H9 (cell line): ENCODE measurements around the gene SFXN2. TPM values are rescaled to one million over a fixed set of nuclear protein-coding genes. Genes with fewer than 3 reads are reported as not detected.

Experiments used
- DNase-seq: peaks from one replicate; pipeline ENCODE4 v3.0.0-alpha.2; 2017
- H2AFZ ChIP-seq: one replicate; pipeline ENCODE4 v1.6.1; 2013; ENCODE audit warnings: mild to moderate bottlenecking, low read length, control low read depth, moderate library complexity
- H2AK5ac ChIP-seq: 2 replicates; pipeline ENCODE4 v1.6.1; 2013; ENCODE audit warnings: low read length, control low read depth, mixed read lengths; ENCODE audit not compliant: insufficient read length
- H2BK120ac ChIP-seq: one replicate; pipeline ENCODE4 v1.6.1; 2013; ENCODE audit warnings: low read depth, mild to moderate bottlenecking, low read length, control low read depth, inconsistent platforms; ENCODE audit not compliant: poor library complexity, severe bottlenecking
- H2BK12ac ChIP-seq: 2 replicates; pipeline ENCODE4 v1.6.1; 2013; ENCODE audit warnings: low read length, control low read depth, mixed read lengths, low read depth; ENCODE audit not compliant: insufficient read length
- H2BK15ac ChIP-seq: 2 replicates; pipeline ENCODE4 v1.6.1; 2013; ENCODE audit warnings: low read depth, low read length, control low read depth
- H2BK20ac ChIP-seq: one replicate; pipeline ENCODE4 v1.6.1; 2013; ENCODE audit warnings: low read depth, mild to moderate bottlenecking, low read length, control low read depth, inconsistent platforms; ENCODE audit not compliant: poor library complexity, severe bottlenecking
- H2BK5ac ChIP-seq: 2 replicates; pipeline ENCODE4 v1.6.1; 2013; ENCODE audit warnings: low read length, control low read depth, mixed read lengths; ENCODE audit not compliant: insufficient read length
- H3K14ac ChIP-seq: 2 replicates; pipeline ENCODE4 v1.6.1; 2013; ENCODE audit warnings: low read length, control low read depth; ENCODE audit not compliant: insufficient read depth
- H3K18ac ChIP-seq: 2 replicates; pipeline ENCODE4 v1.6.1; 2013; ENCODE audit warnings: low read depth, mild to moderate bottlenecking, mixed read lengths, low read length, control low read depth; ENCODE audit not compliant: insufficient read length
- H3K23ac ChIP-seq: 2 replicates; pipeline ENCODE4 v1.6.1; 2013; ENCODE audit warnings: low read length, control low read depth, mixed read lengths, low read depth; ENCODE audit not compliant: insufficient read length
- H3K23me2 ChIP-seq: 2 replicates; pipeline ENCODE4 v1.6.1; 2013; ENCODE audit warnings: low read depth, mild to moderate bottlenecking, mixed read lengths, low read length, control low read depth; ENCODE audit not compliant: insufficient read length, poor library complexity, severe bottlenecking
- H3K27ac ChIP-seq: 2 replicates; pipeline ENCODE4 v1.5.1; 2013; ENCODE audit warnings: low read length, control low read depth, mixed read lengths, low read depth; ENCODE audit not compliant: insufficient read length
- H3K27me3 ChIP-seq: 2 replicates; pipeline ENCODE4 v1.6.1; 2013; ENCODE audit warnings: low read length, control low read depth, inconsistent platforms; ENCODE audit not compliant: insufficient read depth
- H3K4ac ChIP-seq: 2 replicates; pipeline ENCODE4 v1.6.1; 2013; ENCODE audit warnings: low read depth, mild to moderate bottlenecking, control low read depth, inconsistent platforms, low read length, moderate library complexity
- H3K4me1 ChIP-seq: 2 replicates; pipeline ENCODE4 v1.6.1; 2013; ENCODE audit warnings: low read length, control low read depth, inconsistent platforms; ENCODE audit not compliant: insufficient read depth
- H3K4me2 ChIP-seq: 2 replicates; pipeline ENCODE4 v1.6.1; 2013; ENCODE audit warnings: low read length, control low read depth, mixed read lengths; ENCODE audit not compliant: insufficient read length, insufficient read depth
- H3K56ac ChIP-seq: 2 replicates; pipeline ENCODE4 v1.6.1; 2013; ENCODE audit warnings: low read depth, mild to moderate bottlenecking, mixed read lengths, low read length, control low read depth; ENCODE audit not compliant: insufficient read length
- H3K79me1 ChIP-seq: 2 replicates; pipeline ENCODE4 v1.6.1; 2013; ENCODE audit warnings: low read depth, mild to moderate bottlenecking, moderate library complexity, low read length, control low read depth, inconsistent platforms; ENCODE audit not compliant: insufficient read depth, poor library complexity, severe bottlenecking
- H3K79me2 ChIP-seq: 2 replicates; pipeline ENCODE4 v1.6.1; 2013; ENCODE audit warnings: low read length, control low read depth, inconsistent platforms; ENCODE audit not compliant: insufficient read depth
- H3K9ac ChIP-seq: 2 replicates; pipeline ENCODE4 v1.6.1; 2013; ENCODE audit warnings: low read length, control low read depth, mixed read lengths; ENCODE audit not compliant: insufficient read length; ENCODE audit errors: extremely low read depth
- H3K9me3 ChIP-seq: one replicate; pipeline ENCODE4 v1.6.1; 2013; ENCODE audit warnings: low read depth, low read length, inconsistent platforms; ENCODE audit not compliant: control insufficient read depth
- H3T11ph ChIP-seq: one replicate; pipeline ENCODE4 v1.6.1; 2013; ENCODE audit warnings: mild to moderate bottlenecking, low read length, control low read depth, inconsistent platforms
- H4K20me1 ChIP-seq: one replicate; pipeline ENCODE4 v1.6.1; 2013; ENCODE audit not compliant: control insufficient read depth, insufficient read length, insufficient read depth
- H4K5ac ChIP-seq: 2 replicates; pipeline ENCODE4 v1.6.1; 2013; ENCODE audit warnings: low read depth, mild to moderate bottlenecking, mixed read lengths, low read length, control low read depth; ENCODE audit not compliant: insufficient read length
- H4K8ac ChIP-seq: replicated peaks from 2 replicates; pipeline ENCODE4 v1.6.1; 2013; ENCODE audit warnings: low read length, control low read depth, mixed read lengths, low read depth; ENCODE audit not compliant: insufficient read length
- H4K91ac ChIP-seq: 2 replicates; pipeline ENCODE4 v1.6.1; 2013; ENCODE audit warnings: low read depth, mild to moderate bottlenecking, moderate library complexity, mixed read lengths, low read length, control low read depth; ENCODE audit not compliant: insufficient read length
- H3K27ac Mint-ChIP-seq, 3 experiments: 2 replicates in 2 of 3; 3 replicates in 1 of 3; pipeline ENCODE4 v1.8.0; 2020 to 2021; ENCODE audit warnings: mixed read lengths in 3 of 3, mild to moderate bottlenecking in 1 of 3, moderate library complexity in 1 of 3
- H3K27me3 Mint-ChIP-seq: 2 replicates; pipeline ENCODE4 v1.8.0; 2021; ENCODE audit warnings: low read depth, mild to moderate bottlenecking, moderate library complexity, mixed read lengths
- H3K36me3 Mint-ChIP-seq, 3 experiments: 2 replicates in 2 of 3; 3 replicates in 1 of 3; pipeline ENCODE4 v1.8.0; 2020 to 2021; ENCODE audit warnings: low read depth in 3 of 3, mixed read lengths in 3 of 3; ENCODE audit not compliant: insufficient read depth in 1 of 3
- H3K4me1 Mint-ChIP-seq, 2 experiments: 2 replicates each; pipeline ENCODE4 v1.8.0; 2020; ENCODE audit warnings: mixed read lengths in 2 of 2
- H3K4me3 Mint-ChIP-seq, 2 experiments: 2 replicates in 1 of 2; 3 replicates in 1 of 2; pipeline ENCODE4 v1.8.0; 2020 to 2021; ENCODE audit warnings: mild to moderate bottlenecking in 2 of 2, mixed read lengths in 2 of 2, moderate library complexity in 1 of 2
- H3K9me3 Mint-ChIP-seq, 2 experiments: 2 replicates in 1 of 2; 3 replicates in 1 of 2; pipeline ENCODE4 v1.8.0; 2020; ENCODE audit warnings: mild to moderate bottlenecking in 2 of 2, mixed read lengths in 2 of 2, moderate library complexity in 1 of 2
- WGBS: extraction: QIAGEN DNeasy Blood & Tissue Kit; methylation state at CpG from one replicate; pipeline ENCODE4 v1.1.7; 2013; ENCODE audit warnings: missing lambda C conversion rate, low lambda C conversion rate, mixed read lengths; ENCODE audit not compliant: insufficient read length; ENCODE audit errors: extremely low coverage; 5-methylcytosine and 5-hydroxymethylcytosine counted together
- total RNA-seq: library from RNA; stranded (reverse); gene quantifications from 2 replicates; pipeline ENCODE4 v1.2.1, GENCODE V29; 2021
- TF ChIP-seq, protein P1 (sequence below): fragments of 200-600 bp; sonication (generic); conservative IDR thresholded peaks from 3 replicates; pipeline ENCODE4 v1.8.0; 2021; ENCODE audit warnings: antibody characterized with exemption, mild to moderate bottlenecking

Gene SFXN2
- total RNA-seq, 1 experiment from 2014 or later = 34.7 TPM

GRCh38 chr10:102777711-102778453 lies 63.4 kb downstream of the SFXN2 start:
- Histone ChIP-seq H2AFZ (no peak overlapping the region), H2AK5ac (no peak overlapping the region), H3K4ac (no peak overlapping the region), H3K4me2 (no peak overlapping the region), H3K79me2 (no peaks in the 10 kb centered on the region), H3K9me3 (no peaks in the 10 kb centered on the region), H3K27me3 (no peaks in the 10 kb centered on the region), H4K20me1 (no peaks in the 10 kb centered on the region), H3K4me1 (peaks cover 31% of the 10 kb centered on the region; the same call in 1 of the 2 replicates), H3K18ac (no peak overlapping the region), H2BK5ac (no peak overlapping the region), H3K23me2 (no peaks in the 10 kb centered on the region), H3K56ac (no peak overlapping the region), H4K8ac (no peak overlapping the region), H3K27ac (no peak overlapping the region), H4K5ac (no peak overlapping the region), H3T11ph (no peak overlapping the region), H3K23ac (no peak overlapping the region), H2BK20ac (no peak overlapping the region), H4K91ac (no peak overlapping the region), H2BK120ac (no peak overlapping the region), H3K9ac (no peak overlapping the region), H2BK12ac (no peak overlapping the region), H2BK15ac (no peak overlapping the region), H3K14ac (no peak overlapping the region; the same call in 1 of the 2 replicates), H3K79me1 (no peaks in the 10 kb centered on the region)
- Mint-ChIP-seq H3K4me3 (peak overlapping the region in 1 of 2 experiments; percentile 36; a peak in 1 of 5 replicates), H3K27me3 (no peaks in the 10 kb centered on the region; the same call in 1 of the 2 replicates), H3K9me3 (no peaks in the 10 kb centered on the region), H3K36me3 (no peaks in the 10 kb centered on the region), H3K4me1 (peaks cover 57 to 64% of the 10 kb centered on the region in 2 experiments), H3K27ac (peak overlapping the region in 2 of 3 experiments; percentile 30 to 46; a peak in 2 of 7 replicates)
- no CpG with 5 or more reads among the region's 17 CpGs for WGBS
- TF ChIP-seq, protein P1, sequence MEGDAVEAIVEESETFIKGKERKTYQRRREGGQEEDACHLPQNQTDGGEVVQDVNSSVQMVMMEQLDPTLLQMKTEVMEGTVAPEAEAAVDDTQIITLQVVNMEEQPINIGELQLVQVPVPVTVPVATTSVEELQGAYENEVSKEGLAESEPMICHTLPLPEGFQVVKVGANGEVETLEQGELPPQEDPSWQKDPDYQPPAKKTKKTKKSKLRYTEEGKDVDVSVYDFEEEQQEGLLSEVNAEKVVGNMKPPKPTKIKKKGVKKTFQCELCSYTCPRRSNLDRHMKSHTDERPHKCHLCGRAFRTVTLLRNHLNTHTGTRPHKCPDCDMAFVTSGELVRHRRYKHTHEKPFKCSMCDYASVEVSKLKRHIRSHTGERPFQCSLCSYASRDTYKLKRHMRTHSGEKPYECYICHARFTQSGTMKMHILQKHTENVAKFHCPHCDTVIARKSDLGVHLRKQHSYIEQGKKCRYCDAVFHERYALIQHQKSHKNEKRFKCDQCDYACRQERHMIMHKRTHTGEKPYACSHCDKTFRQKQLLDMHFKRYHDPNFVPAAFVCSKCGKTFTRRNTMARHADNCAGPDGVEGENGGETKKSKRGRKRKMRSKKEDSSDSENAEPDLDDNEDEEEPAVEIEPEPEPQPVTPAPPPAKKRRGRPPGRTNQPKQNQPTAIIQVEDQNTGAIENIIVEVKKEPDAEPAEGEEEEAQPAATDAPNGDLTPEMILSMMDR = no peak
- DNase-seq = peak; percentile 71
